ENCODE measurements around the gene GPATCH4.
"Not testable (repeated sequence)": the region's sequence is repeated elsewhere in the genome, so short reads cannot be mapped to it uniquely, and the experiment has no call there.

The GPATCH4 gene

GRCh38 chr1:156601122-156601830, at the start of gene GPATCH4:
Gene GPATCH4 (minus strand): TSS chr1:156601479.
- peak; percentile 88 for DNase-seq

GRCh38 chr1:156648951-156649350, 47.7 kb upstream of the GPATCH4 start:
- no peak for DNase-seq

GRCh38 chr1:156648496-156648895, 47.2 kb upstream of the GPATCH4 start:
- DNase-seq: no peak

DNA sequence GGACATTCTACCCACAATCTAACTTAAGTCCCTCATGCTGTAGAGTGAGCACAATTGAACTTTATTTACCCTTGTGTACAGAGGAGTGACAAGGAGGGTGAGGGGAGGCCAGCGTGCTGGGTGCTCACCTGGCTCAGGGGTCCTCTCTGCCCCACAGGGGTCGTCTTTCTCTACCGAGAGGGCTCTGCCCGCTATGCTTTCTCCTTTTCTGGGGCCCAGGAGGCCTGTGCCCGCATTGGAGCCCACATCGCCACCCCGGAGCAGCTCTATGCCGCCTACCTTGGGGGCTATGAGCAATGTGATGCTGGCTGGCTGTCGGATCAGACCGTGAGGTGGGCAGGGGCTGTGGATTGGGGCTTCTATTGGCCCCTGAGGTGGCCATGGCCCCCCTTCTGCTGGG, 46.1 kb upstream of the GPATCH4 start:
- no peak for DNase-seq

DNA sequence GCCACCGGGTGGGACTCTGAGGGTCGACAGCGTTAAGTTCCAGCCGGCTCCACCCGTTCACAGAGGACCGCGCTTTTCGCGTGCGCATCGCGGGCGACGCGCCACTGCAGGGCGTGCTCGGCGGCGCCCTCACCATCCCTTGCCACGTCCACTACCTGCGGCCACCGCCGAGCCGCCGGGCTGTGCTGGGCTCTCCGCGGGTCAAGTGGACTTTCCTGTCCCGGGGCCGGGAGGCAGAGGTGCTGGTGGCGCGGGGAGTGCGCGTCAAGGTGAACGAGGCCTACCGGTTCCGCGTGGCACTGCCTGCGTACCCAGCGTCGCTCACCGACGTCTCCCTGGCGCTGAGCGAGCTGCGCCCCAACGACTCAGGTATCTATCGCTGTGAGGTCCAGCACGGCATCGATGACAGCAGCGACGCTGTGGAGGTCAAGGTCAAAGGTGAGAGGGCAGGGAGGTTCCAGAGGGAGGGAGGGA, 45.5 kb upstream of the GPATCH4 start:
- no peak for DNase-seq

- no peak for DNase-seq
Observed at GRCh38 chr1:156645666-156646065, 44.4 kb upstream of the GPATCH4 start.

DNA sequence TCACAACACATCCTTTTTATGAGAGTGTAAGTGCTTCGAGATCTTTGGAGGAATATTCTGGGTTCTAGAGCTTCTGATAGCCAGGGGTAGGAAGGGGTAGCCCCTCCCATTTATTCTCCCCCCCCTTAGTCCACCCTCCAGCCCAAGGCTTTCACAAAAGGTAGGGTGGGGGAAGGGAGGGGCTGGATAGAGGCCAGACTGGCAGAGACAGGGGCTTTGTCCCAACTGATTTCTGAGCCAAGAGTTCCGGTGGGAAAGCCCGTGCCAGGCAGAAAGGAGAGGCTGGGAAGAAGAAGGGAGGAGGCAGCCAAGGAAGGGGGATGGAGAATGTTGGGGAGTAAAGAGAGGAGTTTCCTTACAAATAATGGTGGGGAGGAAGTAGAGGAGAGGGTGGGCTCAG, 43.8 kb upstream of the GPATCH4 start:
- DNase-seq: no peak

DNA sequence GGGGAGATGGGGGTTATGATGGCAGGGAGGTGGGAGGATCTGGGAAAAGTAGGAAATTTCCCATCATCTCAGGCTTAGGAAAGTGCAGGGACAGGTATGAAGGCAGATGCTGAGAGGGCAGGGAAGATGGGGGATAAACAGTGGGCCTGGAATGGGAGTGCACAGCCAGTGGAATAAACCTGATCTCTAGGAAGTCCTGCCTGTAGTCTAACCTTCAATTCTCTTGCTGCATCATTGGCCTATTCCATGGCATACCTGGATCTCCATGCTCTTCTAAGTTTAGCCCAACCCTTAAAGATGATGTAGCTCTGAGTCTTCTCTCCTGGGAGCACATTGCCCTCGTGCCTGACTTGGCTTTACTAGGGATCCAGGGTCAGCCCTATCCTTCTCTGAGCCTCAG, 43.4 kb upstream of the GPATCH4 start:
- DNase-seq: no peak

- no peak for DNase-seq
Observed at GRCh38 chr1:156644146-156644545, 42.9 kb upstream of the GPATCH4 start.

DNA sequence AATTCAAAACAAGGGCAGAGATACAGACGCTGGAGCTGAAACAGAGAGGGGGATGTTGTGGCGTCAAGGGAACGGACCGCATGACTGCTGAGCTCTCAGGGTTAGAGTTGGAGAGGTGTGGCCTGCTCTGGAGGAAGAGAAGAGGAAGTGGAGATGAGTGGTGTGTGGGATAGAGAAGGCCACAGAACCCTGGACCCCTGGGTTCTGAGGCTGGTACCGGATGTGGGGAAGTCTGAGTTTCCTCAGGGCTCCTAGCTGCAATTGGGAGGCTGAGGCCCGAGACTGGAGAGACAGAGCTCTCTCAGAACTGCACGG, 42.5 kb upstream of the GPATCH4 start:
- no peak for DNase-seq

- no peak for DNase-seq
Observed at GRCh38 chr1:156643049-156643777, 41.9 kb upstream of the GPATCH4 start.

GRCh38 chr1:156642265-156643048, 41.2 kb upstream of the GPATCH4 start:
- no peak for DNase-seq

DNA sequence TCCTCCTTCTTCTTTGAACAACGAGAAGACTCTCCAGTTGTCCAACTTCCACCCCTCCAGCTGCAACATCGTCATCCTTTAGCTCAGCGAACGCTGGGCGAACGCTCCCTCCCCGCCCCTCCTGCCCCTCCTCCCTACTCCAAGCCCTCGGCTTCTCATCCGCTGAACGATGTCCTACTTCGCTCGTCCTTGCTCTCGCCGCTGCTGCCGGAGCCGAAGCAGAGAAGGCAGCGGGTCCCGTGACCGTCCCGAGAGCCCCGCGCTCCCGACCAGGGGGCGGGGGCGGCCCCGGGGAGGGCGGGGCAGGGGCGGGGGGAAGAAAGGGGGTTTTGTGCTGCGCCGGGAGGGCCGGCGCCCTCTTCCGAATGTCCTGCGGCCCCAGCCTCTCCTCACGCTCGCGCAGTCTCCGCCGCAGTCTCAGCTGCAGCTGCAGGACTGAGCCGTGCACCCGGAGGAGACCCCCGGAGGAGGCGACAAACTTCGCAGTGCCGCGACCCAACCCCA, 40.5 kb upstream of the GPATCH4 start, which contains the start of gene BCAN:
BCAN (plus strand) TSS at position 357 of the 504 bp plus-strand sequence. CDS start 3,938 bp downstream, outside the sequence.
- peak; percentile 25 for DNase-seq

DNA sequence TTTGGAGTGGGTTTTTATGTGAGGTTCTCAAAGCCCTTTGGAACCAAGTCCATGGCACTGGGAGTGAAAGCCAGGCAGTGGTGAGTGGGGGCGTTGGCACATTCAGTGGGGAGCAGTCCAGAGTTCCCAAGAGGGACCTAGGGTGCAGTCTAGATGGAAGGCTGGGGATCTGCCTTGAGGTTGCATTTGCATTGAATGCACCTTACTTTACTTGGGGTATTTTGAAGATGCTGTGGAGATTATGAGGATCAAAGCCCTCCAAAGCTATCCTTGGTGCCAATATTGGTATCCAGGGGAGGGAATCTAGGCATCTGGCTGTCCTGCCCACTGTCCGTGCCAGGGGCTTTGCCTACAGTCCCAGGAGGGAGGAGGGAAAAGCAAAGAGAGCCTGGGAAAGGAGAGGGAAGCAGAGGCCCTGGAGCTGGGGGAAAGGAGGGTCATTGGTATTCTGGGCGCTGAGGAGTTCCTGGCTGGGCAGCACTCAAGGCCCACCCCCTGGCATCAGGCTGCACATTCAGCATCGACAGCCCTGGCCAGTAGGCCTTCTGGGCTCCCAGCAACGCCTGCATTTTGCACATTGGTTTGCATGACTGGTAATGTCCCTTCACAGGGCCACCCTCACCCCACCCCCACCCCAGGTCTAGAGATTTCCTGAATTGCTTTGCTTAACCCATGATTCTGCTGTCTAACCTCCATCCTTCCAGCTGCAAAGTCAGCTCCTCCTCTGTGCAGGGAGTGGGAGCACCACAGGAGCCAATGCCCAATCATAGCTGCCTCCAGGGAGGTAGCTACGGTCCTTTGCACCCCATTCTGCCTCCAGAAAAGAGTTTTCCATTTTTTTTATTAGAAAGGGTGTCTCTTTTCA, 39.8 kb upstream of the GPATCH4 start:
- DNase-seq: no peak

- DNase-seq: no peak
Observed at GRCh38 chr1:156639601-156640101, 38.4 kb upstream of the GPATCH4 start.

- DNase-seq: no peak
Observed at GRCh38 chr1:156638189-156638985, 37.1 kb upstream of the GPATCH4 start.

- DNase-seq: no peak
Observed at GRCh38 chr1:156632355-156632754, 31.1 kb upstream of the GPATCH4 start.

DNA sequence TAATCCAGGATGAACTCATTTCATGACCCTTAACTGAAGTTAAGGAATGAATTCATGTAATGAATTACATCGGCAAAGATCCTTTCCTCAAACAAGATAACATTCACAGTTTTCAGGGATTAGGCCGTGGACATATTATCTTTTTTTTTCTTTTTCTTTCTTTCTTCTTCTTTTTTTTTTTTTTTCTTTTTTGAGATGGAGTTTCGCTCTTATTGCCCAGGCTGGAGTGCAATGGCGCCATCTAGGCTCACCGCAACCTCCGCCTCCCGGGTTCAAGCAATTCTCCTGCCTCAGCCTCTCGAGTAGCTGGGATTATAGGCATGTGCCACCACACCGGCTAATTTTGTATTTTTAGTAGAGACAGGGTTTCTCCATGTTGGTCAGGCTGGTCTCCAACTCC, 29.9 kb upstream of the GPATCH4 start:
- DNase-seq: not testable (repeated sequence)

DNA sequence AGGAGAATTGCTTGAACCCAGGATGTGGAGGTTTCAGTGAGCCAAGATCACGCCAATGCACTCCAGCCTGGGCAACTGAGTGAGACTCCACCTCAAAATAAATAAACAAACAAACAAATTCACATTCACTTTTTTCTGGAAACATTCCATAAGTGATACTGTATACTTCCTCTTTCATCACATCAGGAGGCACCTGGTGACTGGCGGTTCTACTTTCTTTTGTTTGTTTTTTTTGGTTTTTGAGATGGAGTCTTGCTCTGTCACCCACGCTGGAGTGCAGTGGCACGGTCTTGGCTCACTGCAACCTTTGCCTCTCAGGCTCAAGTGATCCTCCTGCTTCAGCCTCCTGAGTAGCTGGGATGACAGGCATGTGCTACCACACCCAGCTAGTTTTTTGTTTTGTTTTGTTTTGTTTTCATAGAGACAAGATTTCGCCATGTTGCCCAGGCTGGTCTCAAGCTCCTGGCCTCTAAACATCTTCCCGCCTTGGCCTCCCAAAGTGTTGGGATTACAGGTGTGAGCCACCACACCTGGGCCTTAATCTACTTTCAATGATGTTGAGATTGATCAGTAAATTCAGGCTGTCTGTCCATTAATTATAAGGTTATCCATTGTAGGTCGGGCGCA, 28.7 kb upstream of the GPATCH4 start:
- DNase-seq: no peak

DNA sequence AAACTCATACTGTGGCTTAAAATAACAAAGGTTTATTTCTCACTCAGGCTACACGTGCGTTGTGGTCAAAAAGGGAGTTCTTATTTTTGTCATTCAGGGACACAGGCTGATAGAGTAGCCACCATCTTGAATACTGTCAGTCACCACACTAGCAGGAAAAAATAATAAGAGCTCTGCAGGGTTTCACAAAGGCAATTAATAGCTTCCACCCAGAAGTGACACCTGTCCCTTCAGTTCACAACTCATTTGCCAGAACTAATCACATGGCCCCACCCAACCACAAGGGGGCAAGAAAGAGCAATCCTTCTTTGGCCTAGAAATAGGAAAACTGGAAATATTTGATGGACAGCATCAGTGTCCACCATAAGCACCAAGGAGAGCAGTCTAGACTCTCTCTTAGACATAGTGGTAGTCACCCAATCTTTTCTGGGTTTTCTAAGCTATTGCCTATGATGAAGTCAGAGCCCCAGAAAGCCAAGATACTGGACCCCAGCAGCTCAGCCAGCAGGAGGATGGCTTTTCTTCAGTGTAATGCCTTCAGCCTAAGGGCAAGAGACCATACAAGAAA, 26.1 kb upstream of the GPATCH4 start:
- DNase-seq: peak; percentile 20

DNA sequence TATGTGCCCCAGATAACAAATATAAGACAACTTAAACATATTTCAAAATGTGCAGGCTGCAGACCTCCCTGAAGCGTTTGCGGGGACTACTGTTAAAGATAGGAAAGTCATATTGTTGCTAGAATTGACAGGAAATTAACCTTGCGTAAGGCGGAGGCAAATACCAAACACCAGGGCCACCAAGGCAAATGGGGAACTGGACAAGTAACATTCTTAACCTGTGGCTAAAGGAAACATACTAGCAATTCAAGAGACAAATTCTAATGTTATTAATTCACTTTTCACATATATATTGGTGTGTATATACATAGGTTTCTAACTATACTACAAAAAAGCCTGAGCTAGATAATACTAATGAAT, 24.8 kb upstream of the GPATCH4 start:
- no peak for DNase-seq

All from NCI-H1092 treated with DMSO at 0.1 percent for 48 hours (cell line).